Measurements from ENCODE around the gene TTC38.

DNA sequence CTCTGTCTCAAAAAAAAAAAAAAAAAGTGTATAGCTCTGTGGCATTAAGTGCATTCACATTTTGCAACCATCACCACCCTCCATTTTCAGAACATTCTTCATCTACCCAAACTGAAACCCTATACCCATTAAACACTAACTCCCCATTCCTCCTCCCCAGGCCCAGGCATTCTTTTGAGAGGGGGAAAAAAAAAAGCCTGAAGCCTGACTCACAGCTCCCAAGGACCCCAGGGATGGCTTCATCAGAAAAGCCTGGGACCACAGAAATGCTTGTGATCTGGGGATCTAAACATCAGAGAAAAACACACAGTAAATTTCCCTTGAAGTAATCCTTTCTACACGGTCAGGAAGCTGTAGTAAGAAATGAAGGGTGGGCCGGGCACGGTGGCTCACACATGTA, 18.2 kb downstream of the TTC38 start:
- TF ChIP-seq, protein P1, sequence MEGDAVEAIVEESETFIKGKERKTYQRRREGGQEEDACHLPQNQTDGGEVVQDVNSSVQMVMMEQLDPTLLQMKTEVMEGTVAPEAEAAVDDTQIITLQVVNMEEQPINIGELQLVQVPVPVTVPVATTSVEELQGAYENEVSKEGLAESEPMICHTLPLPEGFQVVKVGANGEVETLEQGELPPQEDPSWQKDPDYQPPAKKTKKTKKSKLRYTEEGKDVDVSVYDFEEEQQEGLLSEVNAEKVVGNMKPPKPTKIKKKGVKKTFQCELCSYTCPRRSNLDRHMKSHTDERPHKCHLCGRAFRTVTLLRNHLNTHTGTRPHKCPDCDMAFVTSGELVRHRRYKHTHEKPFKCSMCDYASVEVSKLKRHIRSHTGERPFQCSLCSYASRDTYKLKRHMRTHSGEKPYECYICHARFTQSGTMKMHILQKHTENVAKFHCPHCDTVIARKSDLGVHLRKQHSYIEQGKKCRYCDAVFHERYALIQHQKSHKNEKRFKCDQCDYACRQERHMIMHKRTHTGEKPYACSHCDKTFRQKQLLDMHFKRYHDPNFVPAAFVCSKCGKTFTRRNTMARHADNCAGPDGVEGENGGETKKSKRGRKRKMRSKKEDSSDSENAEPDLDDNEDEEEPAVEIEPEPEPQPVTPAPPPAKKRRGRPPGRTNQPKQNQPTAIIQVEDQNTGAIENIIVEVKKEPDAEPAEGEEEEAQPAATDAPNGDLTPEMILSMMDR (IDR thresholded peaks at IDR 0.05 in 4 of 5, conservative IDR thresholded peaks at IDR 0.05 in 1 of 5): no peak
- no peak for TF ChIP-seq POLR2A (IDR thresholded peaks at IDR 0.05)

Data from gastrocnemius medialis (tissue), 4 donors.